ENCODE data around the gene EMILIN1. TPM values are rescaled to one million over a fixed set of nuclear protein-coding genes. Genes with fewer than 3 reads are reported as not detected.

The EMILIN1 gene
- total RNA-seq, 1 experiment from 2014 or later: 1.2 TPM

- WGBS (ENCODE audit: extremely low coverage, insufficient read length, low lambda C conversion rate): no CpG with 5 or more reads among the region's 27 CpGs
Measured at GRCh38 chr2:27082773-27083409, 4.5 kb downstream of the EMILIN1 start.

More at GRCh38 chr2:27082773-27083409, 4.5 kb downstream of the EMILIN1 start:
- H3K4me3 Mint-ChIP-seq: no peak overlapping the region
- peaks cover 22% of the 10 kb centered on the region for H3K27me3 Mint-ChIP-seq (ENCODE audit: low read depth)
- Histone ChIP-seq H4K8ac (replicated peaks; ENCODE audit: insufficient read length, low read depth, low read length) (no peak overlapping the region), H3K9ac (ENCODE audit: extremely low read depth, insufficient read length, low read length) (no peak overlapping the region), H3K56ac (ENCODE audit: insufficient read length, low read depth, low read length) (no peak overlapping the region), H2BK120ac (ENCODE audit: low read depth, low read length, poor library complexity, severe bottlenecking) (no peak overlapping the region), H3K4me1 (ENCODE audit: insufficient read depth, low read length) (no peaks in the 10 kb centered on the region), H3K79me2 (ENCODE audit: insufficient read depth, low read length) (no peaks in the 10 kb centered on the region), H4K20me1 (ENCODE audit: control insufficient read depth, insufficient read depth, insufficient read length) (no peaks in the 10 kb centered on the region), H3K27ac (ENCODE audit: insufficient read length, low read depth, low read length) (no peak overlapping the region), H3K9me3 (ENCODE audit: control insufficient read depth, low read depth, low read length) (no peaks in the 10 kb centered on the region), H3K23ac (ENCODE audit: insufficient read length, low read depth, low read length) (no peak overlapping the region), H3T11ph (ENCODE audit: low read length) (no peak overlapping the region), H3K4me2 (ENCODE audit: insufficient read depth, insufficient read length, low read length) (no peak overlapping the region), H2AFZ (ENCODE audit: low read length) (no peak overlapping the region), H2AK5ac (ENCODE audit: insufficient read length, low read length) (no peak overlapping the region), H4K5ac (ENCODE audit: insufficient read length, low read depth, low read length) (no peak overlapping the region), H3K79me1 (ENCODE audit: insufficient read depth, low read depth, low read length, poor library complexity, severe bottlenecking) (no peaks in the 10 kb centered on the region), H2BK12ac (ENCODE audit: insufficient read length, low read depth, low read length) (no peak overlapping the region), H2BK5ac (ENCODE audit: insufficient read length, low read length) (no peak overlapping the region), H3K23me2 (ENCODE audit: insufficient read length, low read depth, low read length, poor library complexity, severe bottlenecking) (peaks cover 13% of the 10 kb centered on the region), H3K4ac (ENCODE audit: low read depth, low read length) (no peak overlapping the region), H3K14ac (ENCODE audit: insufficient read depth, low read length) (no peak overlapping the region), H3K18ac (ENCODE audit: insufficient read length, low read depth, low read length) (no peak overlapping the region), H2BK15ac (ENCODE audit: low read depth, low read length) (no peak overlapping the region), H2BK20ac (ENCODE audit: low read depth, low read length, poor library complexity, severe bottlenecking) (no peak overlapping the region), H3K27me3 (ENCODE audit: insufficient read depth, low read length) (no peaks in the 10 kb centered on the region), H4K91ac (ENCODE audit: insufficient read length, low read depth, low read length) (no peak overlapping the region)
- peaks cover 25 to 47% of the 10 kb centered on the region in 2 experiments for H3K4me1 Mint-ChIP-seq
- TF ChIP-seq, protein P1, sequence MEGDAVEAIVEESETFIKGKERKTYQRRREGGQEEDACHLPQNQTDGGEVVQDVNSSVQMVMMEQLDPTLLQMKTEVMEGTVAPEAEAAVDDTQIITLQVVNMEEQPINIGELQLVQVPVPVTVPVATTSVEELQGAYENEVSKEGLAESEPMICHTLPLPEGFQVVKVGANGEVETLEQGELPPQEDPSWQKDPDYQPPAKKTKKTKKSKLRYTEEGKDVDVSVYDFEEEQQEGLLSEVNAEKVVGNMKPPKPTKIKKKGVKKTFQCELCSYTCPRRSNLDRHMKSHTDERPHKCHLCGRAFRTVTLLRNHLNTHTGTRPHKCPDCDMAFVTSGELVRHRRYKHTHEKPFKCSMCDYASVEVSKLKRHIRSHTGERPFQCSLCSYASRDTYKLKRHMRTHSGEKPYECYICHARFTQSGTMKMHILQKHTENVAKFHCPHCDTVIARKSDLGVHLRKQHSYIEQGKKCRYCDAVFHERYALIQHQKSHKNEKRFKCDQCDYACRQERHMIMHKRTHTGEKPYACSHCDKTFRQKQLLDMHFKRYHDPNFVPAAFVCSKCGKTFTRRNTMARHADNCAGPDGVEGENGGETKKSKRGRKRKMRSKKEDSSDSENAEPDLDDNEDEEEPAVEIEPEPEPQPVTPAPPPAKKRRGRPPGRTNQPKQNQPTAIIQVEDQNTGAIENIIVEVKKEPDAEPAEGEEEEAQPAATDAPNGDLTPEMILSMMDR (conservative IDR thresholded peaks at IDR 0.05): no peak
- DNase-seq: no peak
- H3K27ac Mint-ChIP-seq: no peak overlapping the region
- H3K9me3 Mint-ChIP-seq: no peaks in the 10 kb centered on the region
- no peaks in the 10 kb centered on the region; a peak in 1 of 7 replicates for H3K36me3 Mint-ChIP-seq (ENCODE audit: insufficient read depth in 1 of 3, low read depth in 3 of 3)

Data from H9 (cell line).